Fibroblast of lung (primary cell): Measurements from ENCODE around the gene CCDC106. TPM values are rescaled to one million over a fixed set of nuclear protein-coding genes. Genes with fewer than 3 reads are reported as not detected.

Experiments used
- DNase-seq, 2 donors: peaks; one replicate each; pipeline versions ENCODE4 v3.0.0 to v3.0.0-alpha.2; 2010; ENCODE audit warnings: low read depth in 2 of 2
- H2AFZ ChIP-seq: 2 replicates; pipeline ENCODE4 v1.5.1; 2012; ENCODE audit warnings: low read length, control low read depth, inconsistent platforms
- H3K27ac ChIP-seq: 2 replicates; pipeline ENCODE4 v1.5.1; 2011; ENCODE audit warnings: low read length, control low read depth; ENCODE audit not compliant: insufficient read depth
- H3K27me3 ChIP-seq: 2 replicates; pipeline ENCODE4 v1.5.1; 2011; ENCODE audit warnings: mild to moderate bottlenecking, low read length; ENCODE audit not compliant: control insufficient read depth, insufficient read depth
- H3K36me3 ChIP-seq: 2 replicates; pipeline ENCODE4 v1.5.1; 2011; ENCODE audit warnings: low read length; ENCODE audit not compliant: control insufficient read depth, insufficient read depth
- H3K4me1 ChIP-seq: 2 replicates; pipeline ENCODE4 v1.5.1; 2011; ENCODE audit warnings: low read length; ENCODE audit not compliant: control insufficient read depth, insufficient read depth; ENCODE audit errors: extremely low read depth
- H3K4me2 ChIP-seq: 2 replicates; pipeline ENCODE4 v1.5.1; 2011; ENCODE audit warnings: low read length, control low read depth; ENCODE audit not compliant: insufficient read depth; ENCODE audit errors: extremely low read depth
- H3K4me3 ChIP-seq, 4 experiments: fragments of 200-600 bp in 1 of 4; sonication (generic) in 1 of 4; replicated peaks in 1 of 4; 2 replicates each; pipeline ENCODE4 v1.5.1; 2011 to 2016; ENCODE audit warnings: low read length in 4 of 4, low read depth in 3 of 4, mild to moderate bottlenecking in 3 of 4, control low read depth in 2 of 4, inconsistent platforms in 1 of 4, mixed read lengths in 1 of 4; ENCODE audit not compliant: insufficient read depth in 1 of 4; ENCODE audit errors: control extremely low read depth in 1 of 4
- H3K79me2 ChIP-seq: 2 replicates; pipeline ENCODE4 v1.5.1; 2012; ENCODE audit warnings: mild to moderate bottlenecking, low read length, inconsistent platforms; ENCODE audit not compliant: control insufficient read depth, insufficient read depth
- H3K9ac ChIP-seq: 2 replicates; pipeline ENCODE4 v1.5.1; 2011; ENCODE audit warnings: mild to moderate bottlenecking, low read length, control low read depth; ENCODE audit not compliant: insufficient read depth
- H3K9me3 ChIP-seq: 2 replicates; pipeline ENCODE4 v1.5.1; 2012; ENCODE audit warnings: low read depth, low read length; ENCODE audit not compliant: control insufficient read depth, insufficient read depth
- H4K20me1 ChIP-seq: 2 replicates; pipeline ENCODE4 v1.5.1; 2011; ENCODE audit warnings: low read length; ENCODE audit not compliant: control insufficient read depth, insufficient read depth; ENCODE audit errors: extremely low read depth
- EZH2 ChIP-seq: IDR thresholded peaks from 2 replicates; pipeline ENCODE4 v1.5.1; 2012; ENCODE audit warnings: low read length, control low read depth, mild to moderate bottlenecking; ENCODE audit errors: missing control alignments
- polyA plus RNA-seq, 2 donors: library from polyadenylated mRNA; depleted of rRNA in 1 of 2; stranded (reverse) in 1 of 2; unstranded in 1 of 2; fragments of >200 nt; gene quantifications; 2 replicates each; pipeline ENCODE4 v1.2.1, GENCODE V29; 2011 to 2012; ENCODE audit warnings: missing spikeins in 1 of 2
- total RNA-seq: library from RNA; depleted of rRNA; stranded (reverse); fragments of >200 nt; gene quantifications from 2 replicates; pipeline ENCODE4 v1.2.1, GENCODE V29; 2014
- TF ChIP-seq, protein P1 (sequence below), 2 donors: IDR thresholded peaks in 1 of 2; conservative IDR thresholded peaks in 1 of 2; 1 replicate in 1 of 2; 2 replicates in 1 of 2; pipeline ENCODE4 v1.5.1; 2011 to 2012; ENCODE audit warnings: low read length in 2 of 2, control low read depth in 1 of 2, inconsistent platforms in 1 of 2, low read depth in 1 of 2, mild to moderate bottlenecking in 1 of 2

Gene CCDC106
- total and polyA plus RNA-seq, 2 donors (not counting 1 experiment from before 2014, with no cell fraction given), result 4.5 to 10.2 TPM

DNA sequence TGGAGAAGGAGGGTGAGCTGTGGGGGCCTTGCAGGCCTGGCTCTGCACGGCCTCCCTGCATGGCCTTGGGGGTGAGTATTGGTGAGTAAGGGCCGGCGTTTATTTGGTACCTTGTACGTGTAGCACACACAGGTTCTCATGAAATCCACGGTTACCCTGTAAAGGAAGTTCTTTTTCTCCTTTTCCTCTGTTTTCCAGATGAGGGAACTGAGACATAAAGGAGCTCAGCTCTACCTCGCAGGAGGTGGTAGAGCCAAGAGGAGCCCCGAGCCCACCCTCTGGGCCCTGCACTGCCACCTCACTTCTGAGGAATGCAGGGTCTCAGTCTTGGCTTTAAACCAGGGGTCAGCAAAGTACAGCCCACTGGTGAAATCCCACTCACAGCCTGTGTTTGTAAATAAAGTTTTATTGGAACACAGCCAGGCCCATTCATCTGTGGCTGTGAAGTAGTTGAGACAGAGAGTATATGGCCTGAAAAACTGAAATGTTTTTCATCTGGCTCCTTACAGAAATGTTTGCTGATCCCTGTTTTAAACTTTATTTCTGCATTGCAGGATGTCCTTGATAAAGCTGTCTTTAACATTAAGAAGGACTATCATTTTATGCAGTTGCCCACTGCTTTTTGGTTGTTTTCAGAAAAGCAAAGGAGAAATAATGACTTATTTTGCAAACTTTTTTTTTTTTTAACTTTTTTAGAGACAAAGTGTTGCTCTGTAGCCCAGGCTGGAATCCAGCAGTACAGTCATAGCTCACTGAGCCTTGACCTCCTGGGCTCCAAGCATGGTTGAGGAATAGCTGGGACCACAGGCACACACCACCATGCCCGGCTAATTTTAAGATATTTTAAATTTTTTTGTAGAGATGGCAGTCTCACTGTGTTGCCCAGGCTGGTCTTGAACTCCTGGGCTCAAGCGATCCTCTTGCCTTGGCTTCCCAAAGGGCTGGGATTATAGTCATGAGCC, 33.4 kb downstream of the CCDC106 start:
- DNase-seq, result peak; percentile 26 to 44
- Histone ChIP-seq H4K20me1 (peaks cover 2% of the 10 kb centered on the region), H3K27ac (no peak overlapping the region), H3K4me1 (peaks cover 17% of the 10 kb centered on the region), H3K4me3 (no peak overlapping the region), H3K27me3 (no peaks in the 10 kb centered on the region), H3K9ac (no peak overlapping the region), H3K9me3 (no peaks in the 10 kb centered on the region), H2AFZ (no peak overlapping the region), H3K36me3 (peaks cover 35% of the 10 kb centered on the region), H3K79me2 (peaks cover 85% of the 10 kb centered on the region), H3K4me2 (peak overlapping the region; percentile 1)
- TF ChIP-seq EZH2, result no peak
- TF ChIP-seq, protein P1, sequence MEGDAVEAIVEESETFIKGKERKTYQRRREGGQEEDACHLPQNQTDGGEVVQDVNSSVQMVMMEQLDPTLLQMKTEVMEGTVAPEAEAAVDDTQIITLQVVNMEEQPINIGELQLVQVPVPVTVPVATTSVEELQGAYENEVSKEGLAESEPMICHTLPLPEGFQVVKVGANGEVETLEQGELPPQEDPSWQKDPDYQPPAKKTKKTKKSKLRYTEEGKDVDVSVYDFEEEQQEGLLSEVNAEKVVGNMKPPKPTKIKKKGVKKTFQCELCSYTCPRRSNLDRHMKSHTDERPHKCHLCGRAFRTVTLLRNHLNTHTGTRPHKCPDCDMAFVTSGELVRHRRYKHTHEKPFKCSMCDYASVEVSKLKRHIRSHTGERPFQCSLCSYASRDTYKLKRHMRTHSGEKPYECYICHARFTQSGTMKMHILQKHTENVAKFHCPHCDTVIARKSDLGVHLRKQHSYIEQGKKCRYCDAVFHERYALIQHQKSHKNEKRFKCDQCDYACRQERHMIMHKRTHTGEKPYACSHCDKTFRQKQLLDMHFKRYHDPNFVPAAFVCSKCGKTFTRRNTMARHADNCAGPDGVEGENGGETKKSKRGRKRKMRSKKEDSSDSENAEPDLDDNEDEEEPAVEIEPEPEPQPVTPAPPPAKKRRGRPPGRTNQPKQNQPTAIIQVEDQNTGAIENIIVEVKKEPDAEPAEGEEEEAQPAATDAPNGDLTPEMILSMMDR (conservative IDR thresholded peaks at IDR 0.05 in 1 of 2, IDR thresholded peaks at IDR 0.05 in 1 of 2; ENCODE audit: low read depth in 1 of 2, low read length in 2 of 2), result no peak

DNA sequence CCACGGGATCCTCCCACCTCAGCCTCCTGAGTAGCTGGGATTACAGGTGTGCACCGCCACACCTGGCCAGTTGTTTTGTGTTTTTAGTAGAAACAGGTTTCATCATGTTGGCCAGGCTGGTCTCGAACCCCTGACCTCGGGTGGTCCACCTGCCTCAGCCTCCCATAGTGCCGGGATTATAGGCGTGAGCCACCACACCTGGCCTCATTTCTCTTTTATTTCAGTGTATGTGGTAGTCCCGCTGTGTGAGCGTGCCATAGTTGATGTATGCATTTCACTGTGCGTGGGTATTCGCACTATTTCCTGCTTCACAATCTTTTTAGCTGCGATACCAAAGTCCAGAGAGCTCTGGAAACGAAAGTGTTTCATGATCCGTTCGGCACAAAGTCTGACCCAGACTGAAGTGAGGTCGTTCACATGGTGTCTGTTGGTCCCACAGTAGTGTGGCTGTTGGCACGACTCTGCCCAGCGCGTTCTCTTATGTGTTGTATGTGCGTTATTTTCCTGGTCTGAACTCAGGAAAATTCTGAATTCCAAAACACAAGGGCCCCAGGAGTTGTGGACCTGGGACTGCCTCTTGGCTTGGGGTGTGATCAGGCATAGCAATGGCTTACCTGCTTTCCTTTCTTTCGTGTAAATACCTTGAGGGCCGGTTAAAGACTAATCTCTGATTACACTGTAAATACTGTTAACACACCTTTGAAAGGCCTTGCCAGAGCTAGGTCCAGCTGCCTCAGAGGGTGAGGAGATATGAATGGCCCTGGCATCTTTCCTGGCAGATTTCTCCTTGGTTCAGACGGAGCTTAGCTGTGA, 35.6 kb downstream of the CCDC106 start:
- TF ChIP-seq, protein P1 (conservative IDR thresholded peaks at IDR 0.05 in 1 of 2, IDR thresholded peaks at IDR 0.05 in 1 of 2; ENCODE audit: low read depth in 1 of 2, low read length in 2 of 2), result no peak
- no peak for TF ChIP-seq EZH2
- Histone ChIP-seq H3K4me3 (no peak overlapping the region), H4K20me1 (peaks cover 2% of the 10 kb centered on the region), H2AFZ (no peak overlapping the region), H3K4me1 (peaks cover 11% of the 10 kb centered on the region), H3K9me3 (no peaks in the 10 kb centered on the region), H3K4me2 (no peak overlapping the region), H3K36me3 (peaks cover 31% of the 10 kb centered on the region), H3K27ac (no peak overlapping the region), H3K79me2 (peaks cover 69% of the 10 kb centered on the region), H3K9ac (no peak overlapping the region), H3K27me3 (no peaks in the 10 kb centered on the region)
- DNase-seq, result no peak
